A673 (cell line): ENCODE data around the gene CLDN8.

Experiments used
- EZH2 ChIP-seq: fragments of 200-600 bp; sonication (generic); IDR thresholded peaks from 2 replicates; pipeline ENCODE4 v1.6.1; 2017; ENCODE audit warnings: borderline replicate concordance, low read depth, mild to moderate bottlenecking, mixed read lengths, antibody characterized with exemption, low read length; ENCODE audit not compliant: poor library complexity, severe bottlenecking
- TF ChIP-seq, protein P1 (sequence below): fragments of 300-800, 200-600 bp; sonication (generic); conservative IDR thresholded peaks from 2 replicates; pipeline ENCODE4 v1.5.1; 2017; ENCODE audit warnings: low read depth, mild to moderate bottlenecking, antibody characterized with exemption, low read length, moderate library complexity, mixed read lengths

- TF ChIP-seq, protein P1, sequence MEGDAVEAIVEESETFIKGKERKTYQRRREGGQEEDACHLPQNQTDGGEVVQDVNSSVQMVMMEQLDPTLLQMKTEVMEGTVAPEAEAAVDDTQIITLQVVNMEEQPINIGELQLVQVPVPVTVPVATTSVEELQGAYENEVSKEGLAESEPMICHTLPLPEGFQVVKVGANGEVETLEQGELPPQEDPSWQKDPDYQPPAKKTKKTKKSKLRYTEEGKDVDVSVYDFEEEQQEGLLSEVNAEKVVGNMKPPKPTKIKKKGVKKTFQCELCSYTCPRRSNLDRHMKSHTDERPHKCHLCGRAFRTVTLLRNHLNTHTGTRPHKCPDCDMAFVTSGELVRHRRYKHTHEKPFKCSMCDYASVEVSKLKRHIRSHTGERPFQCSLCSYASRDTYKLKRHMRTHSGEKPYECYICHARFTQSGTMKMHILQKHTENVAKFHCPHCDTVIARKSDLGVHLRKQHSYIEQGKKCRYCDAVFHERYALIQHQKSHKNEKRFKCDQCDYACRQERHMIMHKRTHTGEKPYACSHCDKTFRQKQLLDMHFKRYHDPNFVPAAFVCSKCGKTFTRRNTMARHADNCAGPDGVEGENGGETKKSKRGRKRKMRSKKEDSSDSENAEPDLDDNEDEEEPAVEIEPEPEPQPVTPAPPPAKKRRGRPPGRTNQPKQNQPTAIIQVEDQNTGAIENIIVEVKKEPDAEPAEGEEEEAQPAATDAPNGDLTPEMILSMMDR = no peak
- no peak for TF ChIP-seq EZH2
Observed at GRCh38 chr21:30227633-30228404, 11.9 kb upstream of the CLDN8 start.
